Activated B cell treated with CpG ODN at 0.5 μM for 24 hours (primary cell): ENCODE results near the gene SPTBN5. TPM values are rescaled to one million over a fixed set of nuclear protein-coding genes. Genes with fewer than 3 reads are reported as not detected.
"Not testable (repeated sequence)": the region's sequence is repeated elsewhere in the genome, so short reads cannot be mapped to it uniquely, and the experiment has no call there.

ENCODE experiments used
- ATAC-seq: fragments of 200-7000 bp; cut with Tn5 transposase; one replicate; pipeline ENCODE4 v1.10.0; 2021; ENCODE audit warnings: low read depth, mild to moderate bottlenecking, moderate library complexity
- CTCF ChIA-PET: fragments of 350-600 bp; sonication (Branson Sonifier 250); formaldehyde crosslinking; loops from one replicate; lab custom pipeline; 2021; ENCODE audit warnings: antibody characterized with exemption; lab: Charles Lee
- POLR2A ChIA-PET: fragments of 350-600 bp; sonication (Branson Sonifier 250); formaldehyde crosslinking; loops from one replicate; lab custom pipeline; 2021; ENCODE audit warnings: antibody characterized with exemption; lab: Charles Lee
- DNase-seq: peaks from one replicate; pipeline ENCODE4 v3.0.0; 2022
- H3K27ac Mint-ChIP-seq: one replicate; pipeline ENCODE4 v1.8.0; 2020; ENCODE audit warnings: mixed read lengths
- H3K27me3 Mint-ChIP-seq: one replicate; pipeline ENCODE4 v1.8.0; 2021; ENCODE audit warnings: mixed read lengths
- H3K36me3 Mint-ChIP-seq: one replicate; pipeline ENCODE4 v1.8.0; 2021; ENCODE audit warnings: low read depth, mixed read lengths
- H3K4me1 Mint-ChIP-seq: one replicate; pipeline ENCODE4 v1.8.0; 2021; ENCODE audit warnings: mixed read lengths
- H3K4me3 Mint-ChIP-seq: one replicate; pipeline ENCODE4 v1.8.0; 2020; ENCODE audit warnings: mild to moderate bottlenecking, mixed read lengths
- H3K9me3 Mint-ChIP-seq: one replicate; pipeline ENCODE4 v1.8.0; 2020; ENCODE audit warnings: mixed read lengths
- CTCF ChIP-seq: fragments of 200-600 bp; IDR thresholded peaks from one replicate; pipeline ENCODE4 v1.8.0; 2022; ENCODE audit warnings: antibody characterized with exemption, mild to moderate bottlenecking
- intact Hi-C: fragments of 100-400 bp; cut with micrococcal nuclease; formaldehyde crosslinking; loops from one replicate; pipeline ENCODE4 v1.15.1; 2024
- total RNA-seq: library from RNA; stranded (reverse); gene quantifications from 2 replicates; pipeline ENCODE4 v1.2.3, GENCODE V29; 2022

Gene SPTBN5
- total RNA-seq, 1 donor from 2014 or later: 1.1 TPM

DNA sequence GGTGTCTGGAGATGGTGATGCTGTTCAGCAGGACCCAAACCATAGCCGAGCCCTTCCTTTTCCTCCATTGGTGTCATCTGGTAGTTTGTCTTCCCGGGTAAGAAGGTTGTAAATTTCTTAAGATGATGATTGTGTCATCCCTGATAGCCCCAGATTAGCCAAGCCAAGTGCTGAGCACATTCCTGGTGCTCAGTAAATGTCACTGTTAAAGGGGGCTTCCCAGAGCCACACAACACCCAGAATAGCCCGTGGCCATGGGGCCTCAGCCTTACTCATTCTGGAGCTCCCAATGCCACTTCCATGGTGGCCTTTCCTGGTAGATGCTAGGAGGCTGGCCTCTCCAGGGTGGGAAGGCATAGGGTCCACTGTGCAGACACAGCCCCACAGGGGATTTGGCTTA lies 59.8 kb downstream of the SPTBN5 start:
- ChIA-PET POLR2A (no interaction called here), CTCF (no interaction called here)
- Mint-ChIP-seq H3K36me3 (peaks cover 20% of the 10 kb centered on the region), H3K9me3 (no peaks in the 10 kb centered on the region), H3K4me1 (peaks cover 10% of the 10 kb centered on the region), H3K27ac (no peak overlapping the region), H3K4me3 (no peak overlapping the region), H3K27me3 (no peaks in the 10 kb centered on the region)
- DNase-seq (no peak), ATAC-seq (no peak)
- intact Hi-C loops: no loop called here
- TF ChIP-seq CTCF: no peak

DNA sequence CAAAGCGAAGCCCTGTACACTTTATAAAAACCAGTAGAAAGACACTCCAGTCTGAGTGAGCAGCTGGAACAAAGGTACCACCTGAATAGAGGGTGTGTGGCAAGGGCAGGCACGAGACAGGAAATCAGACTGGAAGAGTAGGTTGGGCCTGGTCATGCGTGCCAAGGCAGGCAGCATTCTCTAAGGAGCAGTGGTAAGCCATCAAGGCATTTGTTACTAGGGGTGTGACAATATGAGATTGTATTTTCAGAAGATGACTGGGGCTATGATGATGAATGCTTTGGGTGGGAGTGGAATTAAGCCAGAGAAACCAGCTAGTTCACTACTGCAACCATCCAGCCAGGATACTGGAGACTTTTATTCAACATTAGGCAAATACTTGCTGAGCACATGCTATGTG lies 61.0 kb downstream of the SPTBN5 start:
- peaks cover 23% of the 10 kb centered on the region for H3K36me3 Mint-ChIP-seq
- ChIA-PET POLR2A (no interaction called here), CTCF (interaction anchor here (2.1 kb wide), 1 partner anchor 72 kb away, joined by 6 read pairs; no protein-coding TSS in a partner anchor)
- peaks cover 17% of the 10 kb centered on the region for H3K4me1 Mint-ChIP-seq
- no peak for DNase-seq
- H3K9me3 Mint-ChIP-seq: no peaks in the 10 kb centered on the region
- no peak overlapping the region for H3K4me3 Mint-ChIP-seq
- no peak for ATAC-seq
- H3K27me3 Mint-ChIP-seq: no peaks in the 10 kb centered on the region
- intact Hi-C loops: no loop called here
- H3K27ac Mint-ChIP-seq: no peak overlapping the region
- TF ChIP-seq CTCF: no peak

DNA sequence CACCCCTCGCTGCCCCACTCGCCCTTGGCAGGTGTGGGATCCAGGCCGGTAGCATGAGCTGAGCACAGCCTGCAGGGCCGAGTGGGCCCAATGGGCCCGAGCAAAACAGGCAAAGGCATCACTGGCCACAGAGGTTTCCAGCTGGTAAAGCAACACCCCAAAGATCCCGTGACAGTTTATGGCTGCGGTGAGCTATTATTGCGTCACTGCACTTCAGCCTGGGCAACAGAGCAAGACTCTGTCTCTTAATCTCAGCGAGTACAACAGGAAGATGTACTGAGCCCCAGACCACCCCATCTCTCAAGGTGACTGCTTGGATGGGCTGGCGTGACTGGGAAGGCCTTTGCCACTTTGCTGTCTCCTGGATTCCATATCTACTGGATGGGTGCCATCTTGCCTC lies 61.6 kb downstream of the SPTBN5 start:
- POLR2A ChIA-PET: no interaction called here
- DNase-seq: no peak
- H3K4me3 Mint-ChIP-seq: no peak overlapping the region
- ATAC-seq: no peak
- intact Hi-C loops: no loop called here
- CTCF ChIA-PET: interaction anchor here (2.1 kb wide), 1 partner anchor 72 kb away, joined by 6 read pairs; no protein-coding TSS in a partner anchor
- H3K27ac Mint-ChIP-seq: no peak overlapping the region
- no peak for TF ChIP-seq CTCF
- H3K36me3 Mint-ChIP-seq: peaks cover 21% of the 10 kb centered on the region
- H3K9me3 Mint-ChIP-seq: no peaks in the 10 kb centered on the region
- H3K27me3 Mint-ChIP-seq: no peaks in the 10 kb centered on the region
- peaks cover 20% of the 10 kb centered on the region for H3K4me1 Mint-ChIP-seq

- H3K4me3 Mint-ChIP-seq, POLR2A ChIA-PET, H3K27me3 Mint-ChIP-seq, DNase-seq, intact Hi-C loops, H3K9me3 Mint-ChIP-seq, ATAC-seq, H3K27ac Mint-ChIP-seq: not testable (repeated sequence)
- H3K4me1 Mint-ChIP-seq: peaks cover 23% of the 10 kb centered on the region
- peaks cover 18% of the 10 kb centered on the region for H3K36me3 Mint-ChIP-seq
- CTCF ChIA-PET: interaction anchor here (2.1 kb wide), 1 partner anchor 73 kb away, joined by 6 read pairs; no protein-coding TSS in a partner anchor
Measured at GRCh38 chr15:41831291-41831690, 62.6 kb downstream of the SPTBN5 start.

GRCh38 chr15:41829959-41830646 lies 63.8 kb downstream of the SPTBN5 start:
- H3K9me3 Mint-ChIP-seq: no peaks in the 10 kb centered on the region
- intact Hi-C loops: loop anchor here (2.0 kb wide), 1 partner anchor 65 kb away; the partner anchor contains the start of gene SPTBN5
- ChIA-PET POLR2A (no interaction called here), CTCF (no interaction called here)
- no peaks in the 10 kb centered on the region for H3K27me3 Mint-ChIP-seq
- DNase-seq (no peak), ATAC-seq (no peak)
- no peak overlapping the region for H3K4me3 Mint-ChIP-seq
- H3K4me1 Mint-ChIP-seq: peaks cover 21% of the 10 kb centered on the region
- peaks cover 15% of the 10 kb centered on the region for H3K36me3 Mint-ChIP-seq
- no peak overlapping the region for H3K27ac Mint-ChIP-seq
- TF ChIP-seq CTCF: no peak
